Gastrocnemius medialis (tissue), 4 donors: ENCODE measurements around the gene CEPT1.

Experiments
- CTCF ChIP-seq, 5 experiments: fragments of 450-650 bp in 3 of 5; fragments of 200-600 bp in 2 of 5; sonication (generic) in 2 of 5; IDR thresholded peaks in 4 of 5; conservative IDR thresholded peaks in 1 of 5; 1 replicate in 4 of 5; 2 replicates in 1 of 5; pipeline ENCODE4 v1.5.1; 2016 to 2019; ENCODE audit warnings: antibody characterized with exemption in 5 of 5, mild to moderate bottlenecking in 3 of 5, moderate library complexity in 3 of 5
- POLR2A ChIP-seq, 2 donors: fragments of 450-650 bp; IDR thresholded peaks; one replicate each; pipeline ENCODE4 v1.6.1; 2017; ENCODE audit warnings: antibody characterized with exemption in 2 of 2, mild to moderate bottlenecking in 2 of 2, moderate library complexity in 2 of 2

DNA sequence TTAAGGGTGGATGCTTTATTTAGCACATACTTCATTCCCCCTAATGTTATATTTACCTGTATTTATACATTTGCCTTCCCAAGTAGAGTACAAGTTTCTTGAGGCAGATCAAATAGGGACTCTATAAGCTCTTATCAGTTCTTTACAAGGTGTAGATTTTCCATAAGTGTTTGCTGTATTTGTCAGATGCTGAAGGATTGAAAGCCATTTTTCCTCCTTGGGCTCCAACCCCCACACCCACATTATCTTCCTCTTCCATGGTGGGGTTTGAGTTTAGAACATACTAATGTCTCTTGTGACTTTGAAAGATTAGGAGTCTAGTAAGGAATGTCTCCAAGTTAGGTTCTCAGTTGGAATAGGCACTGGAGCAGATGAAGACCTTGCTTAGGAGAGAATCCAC is 85.1 kb downstream of the CEPT1 start:
- TF ChIP-seq CTCF (IDR thresholded peaks at IDR 0.05 in 4 of 5, conservative IDR thresholded peaks at IDR 0.05 in 1 of 5) (no peak), POLR2A (IDR thresholded peaks at IDR 0.05) (no peak)
